NK-92 treated with Interleukin-12 subunit alpha and Interleukin-12 subunit beta, amount 100 ng/mL, for 24 hours (cell line): ENCODE data around the gene ZNF148.

Experiments used
- DNase-seq: peaks from one replicate; lab custom pipeline; 2025; lab: John Stamatoyannopoulos, UW

Gene ZNF148

DNA sequence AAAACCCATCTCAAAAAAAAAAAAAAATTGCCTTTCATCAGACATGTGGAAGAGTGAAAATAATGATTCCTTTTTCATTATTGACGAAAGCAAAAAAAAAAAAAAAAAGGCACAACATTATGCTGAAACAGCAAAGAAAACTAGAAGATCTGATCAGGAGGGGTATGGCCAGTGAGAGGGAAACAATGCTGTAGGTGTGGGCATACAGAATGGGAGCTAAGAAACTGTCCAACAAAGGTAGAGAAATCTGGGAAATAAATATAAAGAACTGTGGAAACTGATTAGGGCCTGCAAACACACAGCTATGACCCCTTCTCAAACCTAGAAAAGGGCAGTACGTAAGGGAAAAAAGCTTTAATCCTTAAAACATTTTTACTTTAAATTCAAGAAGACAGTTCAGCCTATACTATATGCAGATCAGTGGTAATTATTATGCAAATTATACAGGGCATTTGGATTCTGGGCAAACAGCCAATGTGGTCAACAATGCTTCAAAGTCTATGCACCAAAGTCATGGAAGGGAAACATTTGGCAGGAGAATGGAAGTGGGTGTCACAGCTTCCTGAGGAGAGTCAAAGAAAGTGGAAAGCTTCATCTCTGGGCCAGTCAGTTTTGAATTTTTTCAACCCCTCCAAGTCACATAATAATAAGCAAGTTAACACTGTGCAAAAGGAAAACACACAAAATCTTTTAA, 94.3 kb downstream of the ZNF148 start:
- DNase-seq = no peak

DNA sequence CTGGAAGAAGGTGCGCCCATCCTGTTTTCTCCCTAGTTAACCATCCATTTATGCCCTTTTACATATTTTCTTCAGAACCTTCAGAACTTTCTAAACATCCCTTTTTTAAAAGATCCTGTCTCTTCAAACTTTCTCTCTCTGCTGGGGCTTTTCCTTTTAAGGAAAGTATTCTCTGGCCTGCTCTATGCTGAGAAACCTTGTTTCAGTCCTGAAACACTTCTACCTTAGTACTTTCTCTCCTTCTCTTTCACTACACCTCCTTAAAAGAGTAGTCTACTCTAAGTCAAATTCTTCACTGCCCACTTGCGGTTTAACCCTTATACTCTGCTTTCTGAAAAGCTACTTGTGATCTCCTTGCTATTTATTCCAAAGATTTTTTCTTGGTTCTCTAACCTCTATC, 97.0 kb downstream of the ZNF148 start:
- no peak for DNase-seq

DNA sequence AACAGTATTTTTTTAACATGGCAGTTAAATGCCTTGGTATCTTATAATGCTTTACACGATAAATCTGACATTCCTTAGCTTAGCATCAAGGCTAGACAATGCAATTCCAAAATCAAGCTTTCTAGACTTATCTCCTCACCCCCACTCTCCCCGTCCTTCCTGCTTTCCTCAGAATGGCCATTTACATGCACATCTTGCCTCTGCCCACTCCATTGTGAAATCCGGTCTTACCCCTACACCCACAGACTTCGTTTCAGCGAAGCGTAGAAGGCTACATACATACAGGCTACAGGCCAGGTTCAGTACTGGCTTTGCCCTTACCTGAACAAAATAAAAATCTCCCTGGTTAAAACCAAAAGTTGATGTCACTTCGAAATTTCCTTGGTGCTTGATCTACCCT, 104.0 kb downstream of the ZNF148 start:
- DNase-seq = no peak

DNA sequence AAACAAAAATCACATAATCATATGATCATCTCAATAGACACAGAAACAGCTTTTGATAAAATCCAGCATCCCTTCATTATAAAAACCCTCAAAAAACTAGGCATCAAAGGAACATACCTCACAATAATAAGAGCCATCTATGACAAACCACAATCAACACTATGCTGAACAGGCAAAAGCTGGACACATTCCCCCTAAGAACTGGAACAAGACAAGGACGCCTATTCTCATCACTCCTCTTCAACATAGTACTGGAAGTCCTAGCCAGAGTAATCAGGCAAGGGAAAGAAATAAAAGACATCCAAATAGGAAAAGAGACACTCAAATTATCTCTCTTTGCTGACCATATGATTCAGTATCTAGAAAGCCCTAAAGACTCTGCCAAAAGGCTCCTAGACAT, 107.7 kb downstream of the ZNF148 start:
- no peak for DNase-seq

DNA sequence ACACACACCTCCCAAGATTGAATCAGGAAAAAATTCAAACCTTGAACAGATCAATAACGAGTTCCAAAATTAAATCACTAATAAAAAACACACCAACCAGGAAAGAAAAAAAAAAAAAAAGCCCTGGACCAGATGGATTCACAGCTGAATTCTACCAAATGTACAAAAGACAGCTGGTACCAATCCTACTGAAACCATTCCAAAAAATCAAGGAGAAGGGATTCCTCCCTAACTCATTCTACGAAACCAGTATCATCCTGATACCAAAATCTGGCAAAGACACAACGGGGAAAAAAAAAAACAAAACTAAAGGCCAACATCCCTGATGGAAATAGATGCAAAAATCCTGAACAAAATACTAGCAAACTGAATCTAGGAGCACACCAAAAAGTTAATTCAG, 108.2 kb downstream of the ZNF148 start:
- no peak for DNase-seq

DNA sequence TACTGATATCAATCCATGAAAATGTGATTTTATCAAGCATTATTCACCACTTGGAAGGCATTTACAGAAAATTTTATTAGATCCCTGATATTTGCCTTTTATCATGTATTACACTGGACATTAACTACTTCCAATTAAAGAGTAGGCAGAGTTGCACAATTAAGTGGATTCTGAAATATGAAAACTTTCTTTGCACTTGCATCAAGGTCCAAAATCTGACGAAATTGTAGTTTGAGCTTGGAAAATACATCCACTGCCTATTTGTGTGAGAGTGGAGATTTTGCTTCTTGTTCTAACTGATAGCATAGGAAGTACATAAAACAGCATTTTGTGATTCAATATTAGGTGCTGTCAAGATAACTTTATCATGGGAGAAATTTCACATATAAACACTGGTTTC, 113.0 kb downstream of the ZNF148 start:
- no peak for DNase-seq

DNA sequence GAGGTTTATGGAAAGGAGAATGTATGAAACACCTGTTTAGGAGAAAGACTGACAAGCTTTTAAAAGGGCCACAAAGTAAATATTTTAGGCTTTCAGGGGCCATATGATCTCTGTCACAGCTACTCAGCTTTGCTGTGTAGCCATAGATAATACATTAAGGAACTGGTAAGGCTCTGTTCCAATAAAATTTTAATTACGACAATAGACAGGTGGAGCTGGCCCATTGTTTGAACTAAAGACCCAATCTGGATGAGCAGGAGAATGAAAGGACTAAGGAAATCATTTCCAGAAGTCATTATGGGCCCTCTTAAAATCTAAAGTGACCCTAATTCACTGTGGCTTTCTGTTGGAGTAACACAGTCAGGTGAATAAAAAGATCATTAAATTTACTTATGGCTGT, 114.1 kb downstream of the ZNF148 start:
- DNase-seq = no peak

DNA sequence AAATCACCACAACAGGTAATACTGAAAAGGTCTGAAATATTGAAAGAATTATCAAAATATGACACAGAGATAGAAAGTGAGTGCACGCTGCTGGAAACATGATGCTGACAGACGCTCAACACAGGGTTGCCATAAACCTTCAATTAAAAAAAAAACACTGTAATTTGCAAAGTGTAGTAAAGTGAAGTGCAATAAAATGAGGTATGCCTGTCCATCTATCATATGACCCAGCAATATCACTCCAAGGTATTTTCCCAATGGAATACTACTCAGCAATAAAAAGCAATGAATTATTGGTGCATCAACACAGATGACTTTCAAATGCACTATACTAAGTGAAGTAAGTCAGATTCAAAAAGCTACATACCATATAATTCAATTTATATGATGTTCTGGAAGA, 115.0 kb downstream of the ZNF148 start:
- DNase-seq = no peak

DNA sequence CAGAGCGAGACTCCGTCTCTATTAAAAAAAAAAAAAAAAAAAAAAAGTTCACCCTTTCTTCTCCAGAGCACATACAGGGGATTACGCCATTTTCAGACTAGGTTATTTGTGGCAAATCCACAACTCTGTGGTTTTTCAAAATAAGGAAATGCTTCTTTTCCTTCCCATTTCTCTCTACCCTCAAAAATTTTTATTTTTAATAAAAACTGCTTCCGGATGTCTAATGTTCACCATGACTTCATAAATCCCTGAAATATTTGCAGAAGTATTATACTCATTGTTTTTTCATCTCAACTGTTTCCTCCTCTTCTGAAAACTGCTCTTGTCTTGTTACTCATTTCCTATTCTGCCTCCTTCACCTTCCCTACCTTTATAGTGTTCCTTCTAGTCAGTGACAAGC, 117.6 kb downstream of the ZNF148 start:
- no peak for DNase-seq

DNA sequence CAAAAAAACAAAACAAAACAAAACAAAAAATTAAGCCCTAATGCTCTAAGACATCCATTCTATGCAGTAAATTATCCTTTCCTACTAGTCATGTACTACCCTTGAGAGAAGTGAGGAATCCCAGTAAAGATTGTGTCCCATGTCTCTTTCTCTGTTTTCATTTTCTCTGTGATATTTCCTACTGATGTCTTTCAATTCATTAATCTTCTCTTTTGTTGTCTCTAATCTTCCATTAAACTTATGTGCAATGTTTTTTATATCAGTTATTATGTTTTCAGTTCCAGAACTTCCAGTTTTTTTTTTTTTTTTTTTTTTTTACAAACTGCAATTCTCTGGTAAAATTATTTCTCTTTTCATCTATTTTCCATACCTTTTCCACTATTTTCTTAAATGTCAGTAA, 118.5 kb downstream of the ZNF148 start:
- DNase-seq = no peak

DNA sequence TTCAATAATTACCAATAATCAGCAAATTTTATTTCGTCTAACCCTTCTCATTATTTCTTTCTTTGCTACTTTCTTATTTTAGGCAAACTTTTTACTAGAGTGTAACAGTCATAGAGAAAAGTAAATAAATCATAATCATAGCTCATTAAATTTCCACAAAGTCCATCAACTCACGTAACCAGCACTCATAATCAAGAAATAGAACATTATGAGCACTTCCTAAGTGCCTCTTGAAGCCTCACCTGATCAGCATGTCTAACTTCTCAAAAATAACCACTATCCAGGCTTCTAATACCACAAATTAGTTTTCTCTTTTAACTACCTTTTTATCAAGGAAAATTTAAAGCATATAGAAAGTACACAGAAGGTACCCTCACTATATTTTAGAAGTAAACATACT, 124.2 kb downstream of the ZNF148 start:
- no peak for DNase-seq

DNA sequence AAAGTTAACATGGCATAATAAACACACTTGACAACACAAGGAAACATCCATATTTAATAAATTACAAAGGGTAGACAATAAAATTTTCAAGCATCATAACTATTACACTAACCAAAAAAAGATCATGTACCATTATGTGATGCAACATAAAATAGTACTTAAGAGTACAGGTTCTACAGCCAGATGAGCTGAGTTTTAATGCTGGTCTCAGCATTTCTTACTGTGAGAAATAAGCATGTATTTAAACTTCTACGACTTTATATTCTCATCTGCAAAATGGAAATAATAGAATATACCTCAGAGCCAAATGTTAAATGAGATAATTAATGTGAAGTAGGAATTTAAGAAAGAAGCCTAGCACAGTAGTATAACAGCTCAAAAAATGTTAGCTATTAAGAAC, 128.9 kb downstream of the ZNF148 start:
- DNase-seq = no peak

DNA sequence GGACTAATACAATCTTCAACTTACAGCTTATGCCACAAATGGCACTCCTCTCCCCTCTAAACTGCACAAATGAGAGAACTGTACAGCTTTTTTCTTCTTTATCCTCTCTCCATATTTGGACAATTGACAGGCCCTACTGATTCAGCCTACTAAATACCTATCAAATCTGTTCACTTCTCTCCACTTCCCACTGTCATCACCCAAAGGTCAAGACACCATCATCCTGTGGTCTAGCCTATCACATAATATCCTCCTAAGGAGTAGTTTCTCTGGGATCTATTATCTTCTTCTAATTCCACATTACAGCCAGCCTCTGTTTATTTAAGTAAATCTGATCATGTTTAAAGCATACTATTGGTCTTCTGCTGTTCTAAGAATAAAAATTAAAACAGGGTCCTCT, 129.6 kb downstream of the ZNF148 start:
- no peak for DNase-seq

DNA sequence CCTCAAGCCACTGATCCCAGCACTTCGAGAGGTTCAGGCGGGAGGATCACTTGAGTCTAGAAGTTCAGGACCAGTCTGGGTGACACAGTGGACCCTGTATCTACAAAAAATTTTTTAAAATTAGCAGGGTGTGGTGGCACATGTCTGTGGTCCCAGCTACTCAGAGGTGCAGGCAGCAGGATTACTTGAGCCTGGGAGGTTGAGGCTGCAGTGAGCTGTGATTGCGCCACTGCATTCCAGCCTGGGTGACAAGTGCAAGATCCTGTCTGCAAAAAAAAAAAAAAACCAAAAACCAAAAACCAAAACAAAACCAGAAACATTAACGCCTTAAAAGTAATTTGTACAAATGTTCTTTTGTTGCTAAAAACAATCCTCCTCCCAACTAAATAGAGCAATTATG, 134.6 kb downstream of the ZNF148 start:
- DNase-seq = peak; percentile 58

DNA sequence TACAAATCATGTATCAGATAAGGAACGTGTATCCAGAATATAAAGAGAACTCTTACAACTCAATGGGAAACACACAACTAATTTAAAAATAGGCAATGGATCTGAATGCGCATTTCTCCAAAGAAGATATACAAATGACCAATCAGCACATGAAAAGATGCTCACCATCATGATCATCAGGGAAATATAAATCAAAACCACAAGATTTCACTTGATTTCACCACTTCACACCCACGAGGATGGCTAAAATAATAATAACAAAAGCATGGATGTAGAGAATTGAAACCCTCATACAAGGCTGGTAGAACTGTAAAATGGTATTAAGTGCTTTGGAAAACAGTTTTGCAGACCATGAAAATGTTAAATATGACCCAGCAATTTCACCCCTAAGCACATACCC, 135.9 kb downstream of the ZNF148 start:
- DNase-seq = no peak

DNA sequence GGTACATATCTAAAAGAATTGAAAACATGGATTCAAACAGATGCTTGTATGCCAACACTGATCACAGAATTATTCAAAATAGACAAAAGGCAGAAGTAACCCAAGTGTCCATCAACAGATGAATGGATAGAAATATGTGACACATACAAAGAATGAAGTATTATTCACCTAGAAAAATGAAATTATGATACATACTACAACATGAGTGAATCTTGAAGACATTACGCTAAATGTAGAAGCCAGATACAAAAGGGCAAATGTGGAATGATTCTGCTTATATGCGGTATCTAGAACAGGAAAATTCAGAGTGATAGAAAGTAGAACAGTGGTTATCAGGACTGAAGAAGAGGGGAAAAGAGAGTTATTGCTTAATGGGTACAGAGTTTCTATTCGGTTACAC, 136.4 kb downstream of the ZNF148 start:
- DNase-seq = no peak

DNA sequence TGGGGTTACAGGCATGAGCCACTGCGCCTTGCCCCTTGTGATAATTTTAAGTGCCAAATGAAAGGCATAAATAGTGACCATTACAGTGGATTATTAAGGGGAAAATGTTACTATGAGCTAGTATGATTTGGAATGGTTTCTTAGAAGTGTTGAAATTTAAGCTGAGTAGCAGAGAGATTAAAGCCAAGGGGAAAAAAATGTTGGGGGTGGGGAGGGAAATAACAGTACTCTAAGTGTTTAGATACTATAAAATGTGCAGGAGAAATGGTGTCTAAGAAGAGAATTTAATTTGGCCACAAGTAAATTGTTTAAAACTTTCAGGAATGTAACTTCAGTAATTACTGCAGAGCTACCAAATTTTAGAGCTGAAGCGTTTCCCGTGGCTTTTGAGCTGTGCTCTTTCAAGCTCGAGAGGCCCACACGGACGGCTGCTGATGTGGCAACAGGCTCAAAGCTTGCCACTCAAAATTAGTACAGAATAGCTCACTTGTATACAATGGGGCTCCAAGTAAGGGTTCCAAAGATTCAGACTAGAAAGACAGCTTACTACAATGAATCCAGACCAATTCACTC, 138.7 kb downstream of the ZNF148 start:
- DNase-seq = no peak

DNA sequence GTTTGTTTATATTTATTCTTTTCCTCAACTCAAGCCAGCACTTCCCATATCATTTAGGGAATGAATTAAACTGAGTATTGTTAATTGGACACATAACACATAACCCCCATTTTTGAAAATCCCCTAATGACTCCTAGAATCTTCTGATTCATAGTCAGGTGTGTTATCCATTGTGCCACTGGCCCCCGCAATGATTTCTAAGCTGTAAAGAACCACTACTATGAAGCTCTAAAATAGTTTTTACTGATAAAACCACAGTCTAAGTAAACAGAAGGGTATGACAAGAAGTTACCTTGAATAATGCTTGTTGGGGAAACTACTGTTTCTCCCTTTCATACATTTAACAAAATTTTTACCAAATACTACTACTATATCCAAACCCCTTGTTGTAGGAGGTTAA, 140.3 kb downstream of the ZNF148 start:
- DNase-seq = no peak

DNA sequence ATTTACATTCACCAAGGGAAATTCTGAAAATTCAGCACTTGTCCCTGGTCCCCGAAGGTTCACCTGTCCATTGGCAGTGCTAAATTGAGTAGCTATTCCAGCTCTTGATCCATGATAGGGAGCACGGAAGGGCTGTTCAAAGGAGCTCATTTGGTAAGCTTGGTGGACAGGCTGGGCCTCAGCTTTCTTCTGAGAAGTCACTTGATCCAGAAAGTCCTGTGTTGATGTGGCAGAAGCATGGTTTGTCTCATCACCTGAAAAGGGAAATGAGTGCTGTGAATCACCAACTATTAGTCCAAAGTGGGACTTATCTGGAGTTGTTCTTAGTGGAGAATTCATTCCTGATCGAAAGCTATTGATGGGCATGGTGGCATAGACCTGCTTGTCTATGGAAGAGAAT, 142.7 kb downstream of the ZNF148 start:
- no peak for DNase-seq

DNA sequence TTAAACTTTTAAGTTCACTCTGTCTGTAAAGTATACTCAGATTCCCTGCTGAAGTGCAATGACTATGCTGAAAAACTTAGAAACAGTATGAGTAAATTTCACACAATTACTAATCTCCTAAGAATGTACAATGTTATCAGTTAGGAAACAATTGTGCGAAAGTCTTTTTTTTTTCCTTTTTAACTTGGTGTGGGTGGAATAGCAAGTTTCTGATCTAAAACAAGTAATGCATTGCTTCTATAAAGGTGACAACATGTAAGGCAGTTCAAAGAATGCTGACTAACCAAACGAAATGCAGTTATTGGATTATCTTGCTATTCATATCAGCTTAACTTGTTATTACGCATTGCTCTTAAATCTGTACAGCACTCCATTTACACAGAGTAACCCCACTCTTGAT, 143.2 kb downstream of the ZNF148 start:
- no peak for DNase-seq

DNA sequence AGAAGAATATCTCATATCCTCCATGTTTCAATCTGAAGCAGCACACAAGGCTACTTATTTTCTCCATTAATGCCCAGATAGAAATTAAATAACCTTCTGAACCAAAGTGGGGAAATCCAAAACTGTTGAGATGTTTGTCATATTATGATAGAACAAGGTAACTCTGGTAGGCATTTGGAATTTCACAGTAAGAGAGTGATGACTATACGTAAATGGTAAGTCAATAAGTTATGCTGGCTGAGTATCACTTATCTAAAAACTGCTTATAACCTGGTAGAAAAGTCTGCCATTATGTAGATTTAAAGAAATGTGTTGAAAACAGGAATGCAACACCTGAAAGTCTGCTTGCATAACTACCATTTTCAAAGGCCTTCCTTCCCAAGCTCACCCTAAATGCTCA, 145.4 kb downstream of the ZNF148 start:
- DNase-seq = no peak

DNA sequence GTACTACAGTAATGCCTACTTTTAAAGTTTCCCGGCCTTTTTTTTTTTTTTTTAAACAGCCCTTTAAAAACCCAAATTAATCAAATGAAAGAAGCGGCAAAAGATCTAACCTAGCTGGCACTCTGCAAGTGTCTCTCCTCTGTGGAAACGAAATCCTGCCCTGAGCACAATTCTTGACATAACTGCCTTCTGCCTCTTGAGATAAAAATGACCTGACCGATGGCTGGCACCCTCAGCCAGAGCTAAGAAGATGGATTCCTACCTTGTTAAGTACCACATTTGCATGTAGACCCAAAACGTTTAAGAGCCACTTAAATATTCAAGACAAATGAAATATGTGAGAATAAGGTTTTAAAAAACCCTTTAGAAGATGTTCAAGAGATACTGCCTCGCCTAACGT, 146.0 kb downstream of the ZNF148 start:
- DNase-seq = no peak

DNA sequence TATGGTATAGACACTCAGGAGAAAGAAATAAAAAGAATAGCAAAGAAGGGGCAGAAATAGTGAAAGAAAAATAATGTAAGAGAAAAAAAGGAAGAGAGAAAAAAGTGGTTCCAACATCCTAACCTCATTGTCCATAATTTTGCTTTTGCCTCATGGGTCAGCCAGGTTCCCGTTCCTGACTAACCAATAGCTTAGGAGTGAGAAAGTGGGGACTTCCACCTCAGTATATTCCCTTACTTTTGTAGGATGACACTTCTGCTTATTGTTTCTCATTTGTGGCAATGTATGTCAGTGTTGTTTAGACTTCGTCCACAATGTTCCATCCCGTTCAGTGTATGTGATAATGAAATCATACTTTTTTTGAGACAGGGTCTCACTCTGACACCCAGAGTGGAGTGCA, 153.3 kb downstream of the ZNF148 start:
- no peak for DNase-seq

DNA sequence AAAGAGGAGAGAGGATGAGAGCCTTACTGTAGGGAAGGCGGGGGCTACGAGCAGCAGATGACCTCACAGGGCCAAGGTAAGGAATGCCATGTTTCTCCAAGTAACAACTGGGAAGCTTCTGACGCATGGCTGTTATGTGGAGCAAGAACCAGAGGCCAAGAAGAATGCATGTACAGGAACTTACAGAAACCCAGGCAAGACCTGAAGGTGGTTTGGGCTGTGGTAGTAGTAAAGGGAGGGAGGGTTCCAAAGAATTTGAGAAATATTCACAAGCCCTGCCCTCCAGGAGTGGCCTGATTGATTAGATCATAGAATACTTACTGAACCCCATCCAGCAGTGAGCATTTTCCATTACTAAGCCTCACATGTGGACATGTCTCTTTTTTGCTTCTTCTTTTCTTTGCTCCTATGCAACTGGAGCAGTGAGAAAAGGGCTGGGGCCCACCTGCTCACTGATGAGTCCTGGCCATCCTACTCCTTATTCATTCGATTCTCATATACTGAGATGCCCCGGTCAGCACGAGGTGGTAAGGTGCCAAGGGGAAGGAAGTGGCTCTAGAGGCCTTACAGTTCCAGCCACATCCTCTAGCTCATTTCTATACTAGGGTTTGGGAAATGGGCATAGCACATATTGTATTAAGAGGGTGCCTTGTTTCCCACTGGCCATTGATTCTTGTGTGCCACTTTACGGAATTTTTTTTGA, 154.2 kb downstream of the ZNF148 start:
- no peak for DNase-seq
